D341Med (cell line): ENCODE measurements around the gene XRCC4.
A peak's percentile ranks its signal among the peaks of the same experiment; 100 is the strongest.
"Not testable (repeated sequence)": the region's sequence is repeated elsewhere in the genome, so short reads cannot be mapped to it uniquely, and the experiment has no call there.

Source experiments
- DNase-seq: peaks from one replicate; pipeline ENCODE4 v3.0.0; 2012; ENCODE audit warnings: low spot score

XRCC4 gene

GRCh38 chr5:83118471-83118870 lies 41.1 kb downstream of the XRCC4 start:
- DNase-seq, result no peak

- DNase-seq, result no peak
Measured at GRCh38 chr5:83118976-83119375, 41.6 kb downstream of the XRCC4 start.

GRCh38 chr5:83124593-83124992 lies 47.2 kb downstream of the XRCC4 start:
- DNase-seq, result no peak

GRCh38 chr5:83125560-83125959 lies 48.2 kb downstream of the XRCC4 start:
- no peak for DNase-seq

- DNase-seq, result no peak
Measured at GRCh38 chr5:83126501-83126900, 49.2 kb downstream of the XRCC4 start.

GRCh38 chr5:83133797-83134196 lies 56.5 kb downstream of the XRCC4 start:
- peak; percentile 10 for DNase-seq

- DNase-seq, result no peak
Measured at GRCh38 chr5:83142526-83142925, 65.2 kb downstream of the XRCC4 start.

- DNase-seq, result no peak
Measured at GRCh38 chr5:83145241-83145640, 67.9 kb downstream of the XRCC4 start.

- DNase-seq, result no peak
Measured at GRCh38 chr5:83145882-83146331, 68.6 kb downstream of the XRCC4 start.

- DNase-seq, result no peak
Measured at GRCh38 chr5:83146441-83146840, 69.1 kb downstream of the XRCC4 start.

GRCh38 chr5:83147593-83147992 lies 70.2 kb downstream of the XRCC4 start:
- DNase-seq, result no peak

GRCh38 chr5:83148370-83148769 lies 71.0 kb downstream of the XRCC4 start:
- no peak for DNase-seq

GRCh38 chr5:83149671-83150070 lies 72.3 kb downstream of the XRCC4 start:
- DNase-seq, result no peak

- DNase-seq, result no peak
Measured at GRCh38 chr5:83151821-83152220, 74.5 kb downstream of the XRCC4 start.

GRCh38 chr5:83152996-83153395 lies 75.6 kb downstream of the XRCC4 start:
- DNase-seq, result not testable (repeated sequence)

GRCh38 chr5:83156001-83156400 lies 78.7 kb downstream of the XRCC4 start:
- no peak for DNase-seq

- no peak for DNase-seq
Measured at GRCh38 chr5:83157163-83157562, 79.8 kb downstream of the XRCC4 start.

GRCh38 chr5:83162601-83163000 lies 85.3 kb downstream of the XRCC4 start:
- DNase-seq, result no peak

- no peak for DNase-seq
Measured at GRCh38 chr5:83167538-83167937, 90.2 kb downstream of the XRCC4 start.

GRCh38 chr5:83169571-83170337 lies 92.4 kb downstream of the XRCC4 start:
- DNase-seq, result no peak

GRCh38 chr5:83172011-83172410 lies 94.7 kb downstream of the XRCC4 start:
- no peak for DNase-seq

GRCh38 chr5:83172655-83173054 lies 95.3 kb downstream of the XRCC4 start:
- no peak for DNase-seq

GRCh38 chr5:83173826-83174225 lies 96.5 kb downstream of the XRCC4 start:
- no peak for DNase-seq

- no peak for DNase-seq
Measured at GRCh38 chr5:83177803-83178202, 100.5 kb downstream of the XRCC4 start.
